ENCODE measurements around the gene FARP1.

GRCh38 chr13:98188544-98189166 lies 45.8 kb downstream of the FARP1 start:
- TF ChIP-seq POLR2AphosphoS5 (IDR thresholded peaks at IDR 0.05) (no peak), POLR2A (IDR thresholded peaks at IDR 0.05) (no peak)

Measured in sigmoid colon (tissue), 4 donors.